ENCODE data around the gene BTRC. TPM values are rescaled to one million over a fixed set of nuclear protein-coding genes. Genes with fewer than 3 reads are reported as not detected.

Gene BTRC
- polyA plus RNA-seq, 3 donors = 2.8 to 4.3 (median 3.1) TPM

DNA sequence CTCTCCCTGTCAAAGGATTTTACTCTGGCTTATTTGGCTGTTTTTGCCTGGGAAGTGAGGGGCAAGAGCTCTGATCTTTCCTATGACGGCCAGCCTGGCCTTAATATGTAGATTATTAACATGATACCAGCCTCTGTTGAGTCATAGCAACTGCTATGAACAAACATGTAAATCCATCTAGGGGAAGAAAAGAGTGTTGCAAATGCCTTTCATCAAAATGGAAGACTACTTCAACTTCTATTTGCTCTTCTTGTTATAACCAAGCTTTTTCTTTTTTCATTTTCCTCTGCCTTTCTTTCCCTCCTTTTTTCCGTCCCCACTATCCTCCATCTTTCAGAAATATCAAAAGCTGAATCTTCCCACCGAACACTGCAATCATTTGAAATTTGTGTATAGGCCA is 46.6 kb downstream of the BTRC start:
- peaks cover 2% of the 10 kb centered on the region for H3K4me1 Mint-ChIP-seq
- Histone ChIP-seq H3K27ac (ENCODE audit: low read depth in 1 of 2, low read length in 2 of 2) (no peak overlapping the region), H4K20me1 (ENCODE audit: insufficient read depth, low read length) (peaks cover 7% of the 10 kb centered on the region), H3K36me3 (replicated peaks in 1 of 2; ENCODE audit: control insufficient read depth in 1 of 2, insufficient read depth in 2 of 2, low read length in 2 of 2) (no peaks in the 10 kb centered on the region), H2AFZ (ENCODE audit: insufficient read depth, low read depth, low read length, poor library complexity, severe bottlenecking) (no peak overlapping the region), H3K4me1 (ENCODE audit: control insufficient read depth in 1 of 2, insufficient read depth in 2 of 2, low read length in 2 of 2) (no peaks in the 10 kb centered on the region), H3K79me2 (ENCODE audit: insufficient read depth, low read length) (no peaks in the 10 kb centered on the region), H3K9ac (ENCODE audit: insufficient read depth, low read length, poor library complexity, severe bottlenecking) (no peak overlapping the region), H3K4me2 (replicated peaks; ENCODE audit: extremely low read depth, low read length, poor library complexity, severe bottlenecking) (no peak overlapping the region), H3K9me3 (replicated peaks in 1 of 2; ENCODE audit: control insufficient read depth in 1 of 2, insufficient read depth in 1 of 2, low read length in 2 of 2) (no peaks in the 10 kb centered on the region), H3K27me3 (ENCODE audit: control insufficient read depth in 2 of 2, insufficient read depth in 2 of 2, low read length in 2 of 2) (no peaks in the 10 kb centered on the region), H3K4me3 (replicated peaks in 1 of 3; ENCODE audit: low read depth in 2 of 3, low read length in 3 of 3) (no peak overlapping the region)
- no peak overlapping the region for H3K27ac Mint-ChIP-seq
- peaks cover 2% of the 10 kb centered on the region in 2 donors for H3K36me3 Mint-ChIP-seq
- TF ChIP-seq, protein P1, sequence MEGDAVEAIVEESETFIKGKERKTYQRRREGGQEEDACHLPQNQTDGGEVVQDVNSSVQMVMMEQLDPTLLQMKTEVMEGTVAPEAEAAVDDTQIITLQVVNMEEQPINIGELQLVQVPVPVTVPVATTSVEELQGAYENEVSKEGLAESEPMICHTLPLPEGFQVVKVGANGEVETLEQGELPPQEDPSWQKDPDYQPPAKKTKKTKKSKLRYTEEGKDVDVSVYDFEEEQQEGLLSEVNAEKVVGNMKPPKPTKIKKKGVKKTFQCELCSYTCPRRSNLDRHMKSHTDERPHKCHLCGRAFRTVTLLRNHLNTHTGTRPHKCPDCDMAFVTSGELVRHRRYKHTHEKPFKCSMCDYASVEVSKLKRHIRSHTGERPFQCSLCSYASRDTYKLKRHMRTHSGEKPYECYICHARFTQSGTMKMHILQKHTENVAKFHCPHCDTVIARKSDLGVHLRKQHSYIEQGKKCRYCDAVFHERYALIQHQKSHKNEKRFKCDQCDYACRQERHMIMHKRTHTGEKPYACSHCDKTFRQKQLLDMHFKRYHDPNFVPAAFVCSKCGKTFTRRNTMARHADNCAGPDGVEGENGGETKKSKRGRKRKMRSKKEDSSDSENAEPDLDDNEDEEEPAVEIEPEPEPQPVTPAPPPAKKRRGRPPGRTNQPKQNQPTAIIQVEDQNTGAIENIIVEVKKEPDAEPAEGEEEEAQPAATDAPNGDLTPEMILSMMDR (IDR thresholded peaks at IDR 0.05) = no peak
- peaks cover 0 to 2% (median 0%) of the 10 kb centered on the region in 3 donors for H3K27me3 Mint-ChIP-seq (ENCODE audit: low read depth in 3 of 3)
- intact Hi-C loops (cut with micrococcal nuclease) = no loop called here
- no peak for DNase-seq
- H3K4me3 Mint-ChIP-seq = no peak overlapping the region
- 60% methylated on average over 1 of the region's 3 CpGs for WGBS (ENCODE audit: insufficient coverage)
- peaks cover 0 to 1% (median 0%) of the 10 kb centered on the region in 7 donors for H3K9me3 Mint-ChIP-seq

DNA sequence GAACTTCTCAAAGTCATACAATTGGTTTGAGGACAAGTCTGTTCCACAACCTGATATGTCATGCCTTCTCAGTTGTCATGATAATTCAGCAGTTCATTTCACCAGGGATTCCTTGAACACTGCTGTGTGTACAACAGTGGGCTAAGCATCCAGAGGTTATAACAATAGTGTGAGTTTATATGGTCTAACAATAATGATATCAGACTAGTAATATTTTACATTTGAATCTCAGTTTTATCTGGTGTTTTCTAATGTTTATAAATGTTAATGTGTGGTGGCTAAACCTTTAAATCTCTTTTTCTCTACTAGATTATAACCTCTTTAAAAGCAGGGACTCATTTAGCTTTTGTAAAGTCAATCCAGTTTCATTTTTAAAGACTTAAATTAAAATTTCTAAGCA is 48.7 kb downstream of the BTRC start:
- H3K36me3 ChIP-seq (replicated peaks in 1 of 2; ENCODE audit: control insufficient read depth in 1 of 2, insufficient read depth in 2 of 2, low read length in 2 of 2) = no peaks in the 10 kb centered on the region
- H4K20me1 ChIP-seq (ENCODE audit: insufficient read depth, low read length) = peaks cover 7% of the 10 kb centered on the region
- Mint-ChIP-seq H3K9me3 (peaks cover 0 to 1% (median 0%) of the 10 kb centered on the region in 7 donors), H3K36me3 (peaks cover 2% of the 10 kb centered on the region in 2 donors), H3K27me3 (ENCODE audit: low read depth in 3 of 3) (peaks cover 0 to 2% (median 0%) of the 10 kb centered on the region in 3 donors), H3K27ac (no peak overlapping the region), H3K4me3 (no peak overlapping the region), H3K4me1 (peaks cover 2% of the 10 kb centered on the region)
- no peak for DNase-seq
- H3K4me1 ChIP-seq (ENCODE audit: control insufficient read depth in 1 of 2, insufficient read depth in 2 of 2, low read length in 2 of 2) = no peaks in the 10 kb centered on the region
- H2AFZ ChIP-seq (ENCODE audit: insufficient read depth, low read depth, low read length, poor library complexity, severe bottlenecking) = no peak overlapping the region
- intact Hi-C loops (cut with micrococcal nuclease) = no loop called here
- H3K9ac ChIP-seq (ENCODE audit: insufficient read depth, low read length, poor library complexity, severe bottlenecking) = no peak overlapping the region
- no peak overlapping the region for H3K27ac ChIP-seq (ENCODE audit: low read depth in 1 of 2, low read length in 2 of 2)
- H3K27me3 ChIP-seq (ENCODE audit: control insufficient read depth in 2 of 2, insufficient read depth in 2 of 2, low read length in 2 of 2) = no peaks in the 10 kb centered on the region
- no peaks in the 10 kb centered on the region for H3K79me2 ChIP-seq (ENCODE audit: insufficient read depth, low read length)
- TF ChIP-seq, protein P1 (IDR thresholded peaks at IDR 0.05) = no peak
- no peak overlapping the region for H3K4me3 ChIP-seq (replicated peaks in 1 of 3; ENCODE audit: low read depth in 2 of 3, low read length in 3 of 3)
- no peak overlapping the region for H3K4me2 ChIP-seq (replicated peaks; ENCODE audit: extremely low read depth, low read length, poor library complexity, severe bottlenecking)
- no peaks in the 10 kb centered on the region for H3K9me3 ChIP-seq (replicated peaks in 1 of 2; ENCODE audit: control insufficient read depth in 1 of 2, insufficient read depth in 1 of 2, low read length in 2 of 2)
